HG02610 (cell line): ENCODE data around the gene MBNL2.
A peak's percentile ranks its signal among the peaks of the same experiment; 100 is the strongest.
"Not testable (repeated sequence)": the region's sequence is repeated elsewhere in the genome, so short reads cannot be mapped to it uniquely, and the experiment has no call there.

Experiments used
- ATAC-seq: cut with Tn5 transposase; IDR thresholded peaks from one replicate; pipeline ENCODE4 v1.9.1; 2021; ENCODE audit warnings: mild to moderate bottlenecking, moderate library complexity; ENCODE audit not compliant: unreplicated experiment

The MBNL2 gene

DNA sequence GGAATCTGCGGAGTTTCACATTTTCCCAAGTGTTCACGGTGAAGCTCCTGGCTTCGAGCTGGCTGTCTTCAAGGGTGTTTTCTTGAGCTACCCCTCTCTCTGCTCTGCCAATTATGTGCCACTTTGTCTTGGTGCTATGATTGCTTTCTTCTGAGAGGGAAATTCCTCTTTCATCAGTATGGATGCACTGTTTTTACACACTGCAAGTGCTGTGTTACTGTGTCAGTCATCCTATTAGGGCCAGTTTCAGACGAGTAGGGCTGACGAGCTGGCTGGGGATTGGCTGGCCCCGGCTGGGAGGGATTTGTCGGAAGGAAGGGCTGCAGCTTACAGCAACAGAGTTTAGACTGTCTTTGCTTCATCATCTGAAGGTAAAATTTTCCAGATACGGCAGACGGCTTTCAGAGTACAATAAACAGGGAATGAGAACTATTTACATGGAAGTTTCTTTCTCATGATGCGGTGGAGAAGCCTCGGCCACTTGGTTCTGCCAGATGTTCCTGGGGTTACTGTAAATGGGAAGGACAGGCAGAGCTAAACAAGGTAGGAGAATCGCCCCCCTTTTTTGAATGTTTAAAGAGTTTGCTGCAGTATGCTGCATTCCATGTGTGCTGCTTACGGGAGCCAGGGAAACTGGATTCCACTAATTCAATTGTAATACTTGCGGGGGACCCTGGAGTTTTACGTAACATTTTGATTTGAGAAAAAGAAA is at the start of gene MBNL2:
Gene MBNL2, plus strand, starts transcription at position 345 of the 712 bp plus-strand sequence. CDS start 53,903 bp downstream, outside the sequence.
- peak; percentile 98 for ATAC-seq

DNA sequence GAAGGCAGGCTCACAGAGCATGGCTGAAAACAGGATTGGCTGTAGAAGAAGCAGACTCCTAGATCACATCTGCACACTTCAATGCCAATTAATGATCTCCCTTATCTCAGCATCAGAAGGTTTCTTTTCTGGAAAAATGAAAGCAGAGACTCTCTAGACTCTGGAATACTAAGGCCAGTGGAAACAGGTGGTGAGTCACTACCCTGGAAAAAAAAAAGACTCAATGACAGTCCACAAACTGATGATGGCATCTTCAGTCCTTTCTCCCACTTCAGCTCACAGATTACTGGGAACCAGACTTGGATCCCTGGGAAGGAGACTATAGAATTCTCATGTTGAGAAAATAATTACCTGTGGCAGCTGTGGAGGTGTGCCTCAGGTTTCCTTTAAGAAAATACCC is 47.5 kb upstream of the MBNL2 start:
- ATAC-seq: no peak

- no peak for ATAC-seq
Measured at GRCh38 chr13:97175041-97175440, 47.1 kb upstream of the MBNL2 start.

DNA sequence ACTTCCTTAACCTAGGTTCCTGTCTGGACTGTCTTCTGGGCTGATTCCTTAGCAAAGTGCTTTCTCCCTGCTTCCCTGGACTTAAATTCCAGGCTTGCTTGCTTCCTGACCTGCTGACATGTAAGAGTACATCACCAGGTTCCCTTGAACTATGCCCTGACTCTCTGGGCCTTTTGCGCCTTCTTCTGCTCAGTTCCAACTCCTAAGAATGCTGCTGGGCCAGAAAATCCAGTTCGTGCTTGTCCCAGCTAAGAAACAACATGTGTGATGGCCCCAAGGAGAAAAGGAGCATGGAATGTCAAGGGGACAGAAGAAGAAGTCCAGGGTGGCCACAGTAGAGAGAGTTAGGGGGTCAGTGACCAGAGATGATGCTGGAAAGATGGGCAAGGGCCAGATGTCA is 42.6 kb upstream of the MBNL2 start:
- ATAC-seq: no peak

GRCh38 chr13:97182111-97182890 is 39.8 kb upstream of the MBNL2 start:
- ATAC-seq: no peak

DNA sequence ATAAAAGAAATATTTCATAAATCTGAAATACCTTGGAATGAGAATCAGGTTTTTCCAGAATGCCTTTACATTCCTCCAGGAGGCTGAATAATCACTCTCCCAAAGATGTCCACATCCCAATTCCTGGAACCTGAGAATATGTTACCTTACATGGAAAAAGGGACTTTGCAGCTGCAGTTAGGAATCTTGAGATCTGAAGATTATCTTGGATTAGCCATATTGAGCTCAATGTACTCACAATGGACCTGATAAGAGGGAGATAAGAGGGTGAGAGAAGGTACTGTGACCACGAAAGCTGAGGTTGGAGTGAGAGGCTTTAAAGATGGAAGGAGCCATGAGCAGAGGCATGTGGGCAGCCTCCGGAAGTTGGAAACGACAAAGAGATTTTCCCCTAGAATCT is 36.8 kb upstream of the MBNL2 start:
- ATAC-seq: no peak

DNA sequence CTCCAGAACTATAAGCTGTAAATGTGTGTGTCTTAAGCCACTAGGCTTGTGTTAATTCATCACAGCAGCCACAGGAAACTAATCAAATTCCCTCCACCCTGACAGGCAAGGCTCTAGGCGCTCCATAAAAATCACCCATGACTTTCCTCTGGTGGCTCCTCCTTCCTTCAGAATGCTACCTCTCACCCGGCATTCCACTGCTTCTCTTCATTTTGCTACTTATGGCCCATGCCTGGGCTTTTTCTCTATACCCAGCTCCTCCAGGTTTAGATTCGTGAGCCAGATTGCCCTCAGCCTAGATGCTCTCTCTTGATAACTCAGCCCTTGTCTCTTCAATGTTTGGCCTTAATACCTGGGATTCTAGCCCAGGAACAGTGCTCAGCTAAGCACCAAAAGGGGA is 36.4 kb upstream of the MBNL2 start:
- no peak for ATAC-seq

GRCh38 chr13:97188207-97188606 is 33.9 kb upstream of the MBNL2 start:
- ATAC-seq: no peak

GRCh38 chr13:97189928-97190327 is 32.2 kb upstream of the MBNL2 start:
- no peak for ATAC-seq

DNA sequence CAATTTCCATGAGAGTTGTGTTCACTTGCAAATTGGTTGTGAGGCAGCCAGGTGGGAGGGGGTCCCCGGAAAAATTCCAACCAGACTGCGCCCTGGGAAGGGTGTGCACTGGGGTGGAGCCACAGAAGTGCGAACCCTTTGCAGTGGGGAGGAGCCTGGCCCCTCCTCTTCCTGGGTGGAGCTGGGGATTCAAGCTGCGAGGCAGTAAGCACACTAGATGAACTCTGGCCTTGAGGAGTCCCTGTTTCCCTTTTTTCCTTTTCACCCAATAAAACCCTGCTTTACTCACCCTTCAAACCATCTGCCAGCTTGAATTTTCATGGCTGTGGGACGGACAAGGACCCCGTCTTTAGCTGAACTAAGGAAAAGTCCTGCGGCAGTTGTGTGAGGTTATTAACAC is 31.0 kb upstream of the MBNL2 start:
- no peak for ATAC-seq

- no peak for ATAC-seq
Measured at GRCh38 chr13:97191615-97192014, 30.5 kb upstream of the MBNL2 start.

DNA sequence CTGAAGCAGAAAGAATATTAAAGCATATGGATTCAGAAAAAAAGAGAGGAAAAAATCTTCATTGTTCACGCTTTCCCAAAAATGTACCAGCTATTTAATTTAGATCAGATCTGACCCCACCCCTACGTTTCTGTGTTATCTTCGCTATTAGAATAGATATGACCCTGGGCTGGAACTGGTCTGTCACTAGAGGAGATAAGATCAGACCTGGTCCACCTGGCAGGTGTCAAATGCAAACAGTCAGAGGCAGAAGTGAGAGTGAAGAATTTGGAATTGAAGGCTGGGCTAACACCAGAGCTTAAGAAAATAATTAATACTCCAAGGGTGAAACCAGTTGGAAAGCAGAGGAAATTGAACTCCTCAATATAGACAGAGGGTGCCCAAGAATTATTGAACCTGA is 30.0 kb upstream of the MBNL2 start:
- no peak for ATAC-seq

DNA sequence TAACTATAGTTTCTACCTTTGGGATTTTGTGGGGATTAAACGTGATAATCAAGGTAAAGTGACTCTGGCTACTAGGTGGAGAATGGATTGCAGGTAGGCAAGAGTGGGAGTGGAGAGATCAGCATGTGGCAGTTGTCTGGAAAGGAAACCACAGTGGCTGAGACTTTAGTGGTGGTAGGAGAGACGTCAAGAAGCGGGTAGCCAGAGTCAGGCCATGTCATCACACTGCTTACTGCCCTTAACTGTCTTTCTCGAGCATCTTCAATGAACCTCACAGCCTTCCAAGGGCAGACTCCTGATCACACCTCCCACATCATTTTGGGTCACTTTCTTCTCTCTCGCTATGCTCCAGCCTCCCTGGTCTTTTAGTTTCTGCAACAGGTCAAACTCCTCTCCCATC is 28.6 kb upstream of the MBNL2 start:
- ATAC-seq: no peak

DNA sequence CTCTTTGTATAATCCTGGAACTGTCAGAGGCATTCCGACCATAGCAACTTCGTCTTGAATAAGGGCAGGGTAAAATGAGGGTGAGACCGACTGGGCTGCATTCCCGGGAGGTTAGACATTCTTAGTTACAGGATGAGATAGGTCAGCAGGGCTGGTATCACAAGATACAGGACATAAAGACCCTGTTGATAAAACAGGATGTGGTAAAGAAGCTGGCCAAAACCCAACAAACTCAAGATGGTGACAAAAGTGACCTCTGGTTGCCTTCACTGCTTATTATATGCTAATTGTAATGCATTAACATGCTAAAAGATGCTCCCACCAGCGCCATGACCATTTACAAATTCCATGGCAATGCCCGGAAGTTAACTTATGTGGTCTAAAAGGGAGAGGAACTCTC is 27.7 kb upstream of the MBNL2 start:
- no peak for ATAC-seq

- ATAC-seq: no peak
Measured at GRCh38 chr13:97196340-97196739, 25.8 kb upstream of the MBNL2 start.

GRCh38 chr13:97198753-97199152 is 23.4 kb upstream of the MBNL2 start:
- no peak for ATAC-seq

DNA sequence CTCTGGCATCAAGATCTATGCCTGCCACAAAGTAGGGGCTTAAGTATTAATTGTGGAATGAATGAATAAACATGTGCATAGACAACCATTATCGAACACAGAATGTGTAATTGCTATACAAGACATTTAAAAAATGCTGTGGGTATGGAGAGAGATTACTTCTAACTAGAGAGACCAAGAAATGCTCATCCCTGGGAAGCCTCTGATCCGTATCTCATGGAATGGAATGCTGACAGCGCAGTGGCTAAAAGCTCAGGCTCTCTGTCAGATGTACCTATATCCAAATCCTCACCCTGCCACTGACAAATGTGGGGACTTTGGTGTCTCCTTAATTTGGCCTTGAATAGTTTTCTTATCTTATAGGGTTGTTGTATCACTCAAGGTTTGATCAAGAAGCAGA is 22.7 kb upstream of the MBNL2 start:
- no peak for ATAC-seq

DNA sequence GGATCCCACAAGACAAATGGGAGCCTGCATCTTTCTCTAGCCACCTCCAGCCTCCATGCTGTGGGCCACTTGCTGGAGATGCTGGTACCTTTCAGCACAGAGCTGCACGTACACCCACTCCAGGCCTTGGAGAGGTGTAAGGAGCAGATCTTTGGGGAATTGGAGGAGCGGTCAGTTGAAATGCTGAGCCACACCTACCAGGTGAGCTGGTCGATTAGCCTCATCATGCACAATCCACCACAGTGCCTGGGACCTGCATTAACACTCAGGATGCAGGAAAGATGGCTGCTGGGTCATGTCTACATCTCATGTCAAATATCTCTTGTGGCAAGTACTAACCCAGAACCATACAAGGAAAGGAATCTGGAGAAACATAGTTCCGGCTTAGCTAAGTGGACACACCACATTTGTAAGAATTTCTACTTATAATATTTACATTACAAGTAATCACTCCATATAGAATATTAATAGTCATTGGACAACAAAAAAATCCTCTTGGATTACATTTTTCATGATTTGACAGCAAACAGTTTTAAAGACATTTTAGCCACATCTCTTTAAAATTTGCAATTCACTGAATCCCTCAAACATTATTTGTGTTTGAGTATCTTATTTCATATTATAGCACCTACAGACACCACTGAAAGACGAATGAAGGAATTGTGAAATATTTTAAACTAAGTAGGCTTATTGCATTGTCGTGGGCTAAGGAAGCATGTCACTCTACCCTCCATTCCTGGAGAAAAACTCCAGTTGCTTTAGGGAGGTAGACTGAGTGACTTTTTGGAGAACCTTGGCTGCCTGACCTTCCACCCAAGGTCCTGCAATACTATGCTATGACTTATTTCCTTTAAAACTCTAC is 21.8 kb upstream of the MBNL2 start:
- ATAC-seq: no peak

GRCh38 chr13:97202761-97203160 is 19.4 kb upstream of the MBNL2 start:
- ATAC-seq: no peak

DNA sequence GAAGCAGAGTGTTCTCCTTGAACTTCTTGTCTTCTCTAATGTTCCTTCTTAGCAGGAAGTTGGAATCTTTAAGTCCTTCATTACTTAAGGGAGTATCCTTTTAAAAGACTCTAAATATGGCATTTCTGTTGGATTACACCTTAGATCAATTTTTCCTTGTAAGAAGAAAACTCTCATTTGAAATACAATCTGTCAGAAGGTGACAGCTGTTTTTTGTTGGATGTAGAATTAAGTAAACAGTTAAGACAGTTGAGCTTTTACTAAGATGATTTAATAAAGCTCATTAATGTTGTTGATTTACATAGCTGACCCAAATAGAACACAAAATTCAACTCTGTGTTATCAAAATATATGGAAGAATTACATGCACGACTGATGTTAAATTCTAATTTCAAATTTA is 16.7 kb upstream of the MBNL2 start:
- ATAC-seq: no peak

DNA sequence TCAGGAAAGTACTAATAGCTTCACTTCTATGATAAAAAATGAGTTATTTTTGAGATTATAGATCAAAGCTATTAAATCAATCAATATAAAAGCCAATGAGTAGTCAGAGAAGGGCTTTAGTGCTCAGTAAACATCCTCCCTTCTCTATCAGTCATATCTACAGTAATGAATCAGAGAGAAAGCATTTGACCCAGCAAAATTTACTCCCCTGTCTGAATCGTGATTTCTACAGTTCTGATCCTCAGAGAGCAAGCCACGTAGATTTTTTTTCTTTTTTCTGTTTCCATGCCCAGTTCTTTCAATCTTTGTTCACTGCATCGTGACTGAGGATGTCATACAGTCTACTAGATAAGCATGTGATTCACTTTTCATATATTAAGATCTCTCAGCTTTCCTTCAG is 16.2 kb upstream of the MBNL2 start:
- ATAC-seq: no peak

- ATAC-seq: not testable (repeated sequence)
Measured at GRCh38 chr13:97207252-97207651, 14.9 kb upstream of the MBNL2 start.
